ENCODE data around the gene NAA50. TPM values are rescaled to one million over a fixed set of nuclear protein-coding genes. Genes with fewer than 3 reads are reported as not detected.

NAA50 gene
- total and polyA plus RNA-seq, 3 donors from 2014 or later: 100.0 to 174 (median 139) TPM

DNA sequence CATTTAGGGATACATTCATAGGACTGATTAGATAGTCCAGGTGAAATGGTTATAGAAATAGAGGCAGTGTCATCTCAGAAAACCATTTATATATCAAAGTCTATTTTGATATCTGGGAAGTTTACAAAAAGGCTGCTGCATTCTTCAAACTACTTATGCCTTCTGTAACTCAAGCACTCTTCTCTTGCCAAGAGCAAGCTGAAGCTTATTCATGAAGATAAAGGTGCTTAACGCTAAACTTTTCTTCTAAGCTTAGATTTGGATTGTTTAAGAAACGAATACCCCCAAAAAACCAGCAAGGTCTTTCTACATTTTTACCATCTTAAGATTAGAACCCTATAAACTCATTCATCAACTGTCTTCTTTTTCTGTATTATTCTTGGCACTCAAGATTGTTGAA is 26.3 kb downstream of the NAA50 start:
- Histone ChIP-seq H3K27ac (no peak overlapping the region), H3K27me3 (no peaks in the 10 kb centered on the region), H3K36me3 (ENCODE audit: low read depth, missing control alignments) (no peaks in the 10 kb centered on the region), H3K4me3 (no peak overlapping the region), H3K4me1 (peaks cover 11% of the 10 kb centered on the region), H3K9me3 (no peaks in the 10 kb centered on the region)
- intact Hi-C loops (cut with DNase I; ENCODE audit: low total_unique reads): no loop called here
- 70 to 79% methylated on average over 2 of the region's 2 CpGs for WGBS, 2 donors
- TF ChIP-seq POLR2A (IDR thresholded peaks at IDR 0.05) (no peak), CTCF (IDR thresholded peaks at IDR 0.05) (no peak)
- DNase-seq: no peak

DNA sequence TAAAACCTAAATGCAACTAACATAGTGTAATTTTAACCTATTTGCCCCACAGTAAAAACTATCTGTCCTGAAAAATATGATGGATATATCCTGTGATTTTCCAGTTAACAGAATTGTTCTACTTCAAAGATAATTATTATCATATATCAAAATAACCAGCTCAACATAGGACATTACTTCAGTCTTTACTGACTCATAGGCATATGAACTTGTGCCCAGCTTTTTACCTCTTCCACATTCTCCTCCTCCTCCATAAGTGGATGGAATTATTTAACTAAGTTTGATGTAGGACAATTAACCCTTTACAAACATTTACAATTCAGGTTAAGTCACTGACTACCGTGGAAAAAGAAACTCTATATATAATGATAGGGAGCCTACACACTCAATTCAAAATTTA is 26.8 kb downstream of the NAA50 start:
- Histone ChIP-seq H3K27ac (no peak overlapping the region), H3K27me3 (no peaks in the 10 kb centered on the region), H3K4me3 (no peak overlapping the region), H3K4me1 (peaks cover 11% of the 10 kb centered on the region), H3K9me3 (no peaks in the 10 kb centered on the region), H3K36me3 (ENCODE audit: low read depth, missing control alignments) (no peaks in the 10 kb centered on the region)
- DNase-seq: no peak
- intact Hi-C loops (cut with DNase I; ENCODE audit: low total_unique reads): no loop called here
- TF ChIP-seq CTCF (IDR thresholded peaks at IDR 0.05) (no peak), POLR2A (IDR thresholded peaks at IDR 0.05) (no peak)
- WGBS, 2 donors: 87 to 98% methylated on average over 1 of the region's 1 CpG

GRCh38 chr3:113717818-113718217 is 28.2 kb downstream of the NAA50 start:
- no peak overlapping the region for H3K4me3 ChIP-seq
- no peaks in the 10 kb centered on the region for H3K36me3 ChIP-seq (ENCODE audit: low read depth, missing control alignments)
- intact Hi-C loops (cut with DNase I; ENCODE audit: low total_unique reads): no loop called here
- WGBS, 2 donors: 87 to 98% methylated on average over 3 of the region's 3 CpGs
- H3K27me3 ChIP-seq: no peaks in the 10 kb centered on the region
- peaks cover 11% of the 10 kb centered on the region for H3K4me1 ChIP-seq
- no peak for DNase-seq
- H3K27ac ChIP-seq: peak overlapping the region in 1 of 2 donors; percentile 65
- no peaks in the 10 kb centered on the region for H3K9me3 ChIP-seq
- TF ChIP-seq CTCF (IDR thresholded peaks at IDR 0.05): no peak

GRCh38 chr3:113717308-113717707 is 28.7 kb downstream of the NAA50 start:
- H3K27ac ChIP-seq: peak overlapping the region; percentile 28 to 65
- no peak for TF ChIP-seq POLR2A (IDR thresholded peaks at IDR 0.05)
- TF ChIP-seq CTCF (IDR thresholded peaks at IDR 0.05): no peak
- H3K4me3 ChIP-seq: no peak overlapping the region
- no peaks in the 10 kb centered on the region for H3K36me3 ChIP-seq (ENCODE audit: low read depth, missing control alignments)
- 69 to 71% methylated on average over 3 of the region's 3 CpGs for WGBS, 2 donors
- no peak for DNase-seq
- H3K9me3 ChIP-seq: no peaks in the 10 kb centered on the region
- no peaks in the 10 kb centered on the region for H3K27me3 ChIP-seq
- H3K4me1 ChIP-seq: peaks cover 11% of the 10 kb centered on the region
- intact Hi-C loops (cut with DNase I; ENCODE audit: low total_unique reads): no loop called here

GRCh38 chr3:113714702-113715101 is 31.3 kb downstream of the NAA50 start:
- TF ChIP-seq POLR2A (IDR thresholded peaks at IDR 0.05) (no peak), CTCF (IDR thresholded peaks at IDR 0.05) (no peak)
- DNase-seq: no peak
- peaks cover 8% of the 10 kb centered on the region for H3K4me1 ChIP-seq
- no peaks in the 10 kb centered on the region for H3K27me3 ChIP-seq
- intact Hi-C loops (cut with DNase I; ENCODE audit: low total_unique reads): no loop called here
- H3K36me3 ChIP-seq (ENCODE audit: low read depth, missing control alignments): no peaks in the 10 kb centered on the region
- H3K9me3 ChIP-seq: no peaks in the 10 kb centered on the region
- WGBS, 2 donors: 32 to 54% methylated on average over 1 of the region's 1 CpG
- no peak overlapping the region for H3K27ac ChIP-seq
- H3K4me3 ChIP-seq: no peak overlapping the region
